Small intestine (tissue), 7 donors: ENCODE measurements around the gene PAGE1. TPM values are rescaled to one million over a fixed set of nuclear protein-coding genes. Genes with fewer than 3 reads are reported as not detected.

Source experiments
- DNase-seq, 2 donors: peaks; one replicate each; pipeline versions ENCODE4 v3.0.0 to v3.0.0-alpha.2; 2013
- FAIRE-seq: peaks from 2 replicates; lab custom pipeline; 2012; peaks lifted over from hg19 to GRCh38; lab: Jason Lieb, UNC
- H3K27ac ChIP-seq, 3 donors: one replicate each; pipeline ENCODE4 v1.5.1; 2013; ENCODE audit warnings: low read length in 2 of 3, mild to moderate bottlenecking in 2 of 3, control low read depth in 1 of 3, inconsistent platforms in 1 of 3, low read depth in 1 of 3, moderate library complexity in 1 of 3
- H3K27me3 ChIP-seq, 3 donors: one replicate each; pipeline ENCODE4 v1.6.1; 2013; ENCODE audit warnings: low read length in 3 of 3, inconsistent platforms in 1 of 3; ENCODE audit not compliant: control insufficient read depth in 3 of 3, insufficient read depth in 3 of 3
- H3K36me3 ChIP-seq, 3 donors: one replicate each; pipeline ENCODE4 v1.6.1; 2013; ENCODE audit warnings: low read length in 3 of 3, inconsistent platforms in 1 of 3, low read depth in 1 of 3, mild to moderate bottlenecking in 1 of 3, moderate library complexity in 1 of 3; ENCODE audit not compliant: control insufficient read depth in 3 of 3, insufficient read depth in 2 of 3
- H3K4me1 ChIP-seq, 3 donors: one replicate each; pipeline ENCODE4 v1.6.1; 2013; ENCODE audit warnings: low read length in 2 of 3, inconsistent platforms in 1 of 3, low read depth in 1 of 3, mild to moderate bottlenecking in 1 of 3, moderate library complexity in 1 of 3; ENCODE audit not compliant: control insufficient read depth in 3 of 3, insufficient read depth in 2 of 3
- H3K4me3 ChIP-seq, 3 donors: one replicate each; pipeline ENCODE4 v1.5.1; 2013; ENCODE audit warnings: low read length in 3 of 3, control low read depth in 1 of 3, inconsistent platforms in 1 of 3, low read depth in 1 of 3, mild to moderate bottlenecking in 1 of 3, moderate library complexity in 1 of 3
- H3K9me3 ChIP-seq, 2 donors: one replicate each; pipeline ENCODE4 v1.6.1; 2013; ENCODE audit warnings: low read depth in 1 of 2, low read length in 1 of 2; ENCODE audit not compliant: control insufficient read depth in 2 of 2, insufficient read depth in 1 of 2
- WGBS, 3 donors: extraction: QIAGEN DNeasy Blood & Tissue Kit; methylation state at CpG; one replicate each; pipeline ENCODE4 v1.1.7; 2013; 5-methylcytosine and 5-hydroxymethylcytosine counted together
- polyA plus RNA-seq, 4 donors: library from polyadenylated mRNA; stranded (reverse) in 3 of 4; unstranded in 1 of 4; fragments of 200-250 nt in 3 of 4; fragments of 120-200 nt in 1 of 4; gene quantifications; one replicate each; pipeline versions ENCODE4 v1.2.1 to v1.2.3, GENCODE V29; 2013
- donor health status: healthy with polysubstance abuse.
- donor health status: control.
- donor health status: control.
- donor health status: Bipolar disorder and iron deficiency.
- donor health status: healthy.

PAGE1 gene
- polyA plus RNA-seq, 4 donors, result not detected

GRCh38 chrX:49659771-49660170, 36.0 kb downstream of the PAGE1 start:
- H3K4me1 ChIP-seq, result no peaks in the 10 kb centered on the region
- no peaks in the 10 kb centered on the region for H3K9me3 ChIP-seq
- no peak overlapping the region for H3K27ac ChIP-seq
- 47 to 73% (median 57%) methylated on average over 4 of the region's 4 CpGs for WGBS, 3 donors
- FAIRE-seq (no peak), DNase-seq (no peak)
- H3K4me3 ChIP-seq, result no peak overlapping the region
- no peaks in the 10 kb centered on the region for H3K36me3 ChIP-seq
- no peaks in the 10 kb centered on the region for H3K27me3 ChIP-seq

DNA sequence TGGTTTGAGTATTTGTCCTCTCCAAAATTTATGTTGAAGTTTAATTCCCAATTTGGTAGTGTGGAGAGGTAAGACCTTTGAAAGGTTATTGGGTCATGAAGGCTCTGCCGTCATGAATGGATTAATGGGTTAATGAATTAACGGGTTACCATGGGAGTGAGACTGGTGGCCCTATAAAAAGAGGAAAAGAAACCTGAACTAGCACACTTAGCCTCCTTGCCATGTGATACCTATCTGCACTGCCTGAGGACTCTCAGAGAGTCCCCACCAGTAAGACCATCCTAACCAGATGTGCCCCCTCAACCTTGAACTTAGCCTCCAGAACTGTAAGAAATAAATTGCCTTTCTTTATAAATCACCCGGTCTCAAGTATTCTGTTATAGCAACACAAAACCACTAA, 39.3 kb downstream of the PAGE1 start:
- DNase-seq (no peak), FAIRE-seq (no peak)
- no peak overlapping the region for H3K4me3 ChIP-seq
- H3K4me1 ChIP-seq, result no peaks in the 10 kb centered on the region
- no peaks in the 10 kb centered on the region for H3K27me3 ChIP-seq
- WGBS, 3 donors, result 51 to 73% (median 59%) methylated on average over 3 of the region's 3 CpGs
- no peaks in the 10 kb centered on the region for H3K9me3 ChIP-seq
- H3K36me3 ChIP-seq, result no peaks in the 10 kb centered on the region
- no peak overlapping the region for H3K27ac ChIP-seq

DNA sequence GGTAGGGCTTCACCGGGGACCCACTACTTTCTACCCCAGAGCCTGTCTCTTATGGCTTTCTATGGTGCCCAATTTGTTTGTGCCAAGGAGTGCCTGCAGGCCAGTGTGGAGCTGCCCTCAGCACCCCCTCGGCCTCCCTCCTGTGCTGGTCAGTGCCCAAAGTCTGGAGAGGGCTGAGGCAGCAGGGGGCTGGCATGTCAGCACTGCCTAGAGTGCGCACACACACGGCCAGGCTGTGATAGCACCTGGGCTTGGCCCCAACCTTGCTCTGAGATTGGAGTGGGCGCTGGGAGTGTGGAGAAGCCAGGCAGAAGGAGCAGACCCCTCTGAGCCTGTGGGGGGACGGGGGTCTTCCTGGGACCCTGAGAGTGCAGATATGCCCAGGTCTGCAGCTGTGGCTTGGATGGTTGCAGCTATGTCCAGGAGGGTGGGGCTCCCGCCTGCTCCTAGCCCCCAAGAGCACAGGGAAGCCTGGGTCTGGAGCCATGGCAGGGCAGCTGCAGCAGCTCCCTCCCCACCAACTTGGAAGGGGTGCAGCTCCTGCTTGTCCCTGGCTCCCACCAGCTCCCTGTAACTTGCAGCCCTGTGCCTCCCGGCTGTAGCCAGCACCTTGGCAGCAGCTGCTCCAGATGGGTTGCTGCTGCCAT, 50.7 kb downstream of the PAGE1 start:
- WGBS, 3 donors, result 61 to 85% (median 68%) methylated on average over 6 to 8 of the region's 8 CpGs
- no peaks in the 10 kb centered on the region for H3K36me3 ChIP-seq
- H3K4me1 ChIP-seq, result no peaks in the 10 kb centered on the region
- FAIRE-seq, result no peak
- H3K9me3 ChIP-seq, result no peaks in the 10 kb centered on the region
- no peaks in the 10 kb centered on the region for H3K27me3 ChIP-seq
- no peak for DNase-seq
- no peak overlapping the region for H3K4me3 ChIP-seq
- no peak overlapping the region for H3K27ac ChIP-seq

Other genes starting within 250 kb of the PAGE1 start
- not detected for gene GAGE12C, start 163.8 kb downstream of the PAGE1 start, polyA plus RNA-seq
- gene GAGE12D, start 154.3 kb downstream of the PAGE1 start, polyA plus RNA-seq, result not detected
- gene GAGE12E, start 144.7 kb downstream of the PAGE1 start, polyA plus RNA-seq, result not detected
- gene GAGE12F, start 135.1 kb downstream of the PAGE1 start, polyA plus RNA-seq, result not detected
- gene GAGE12G, start 125.6 kb downstream of the PAGE1 start, polyA plus RNA-seq, result not detected
- gene GAGE12H, start 116.0 kb downstream of the PAGE1 start, polyA plus RNA-seq, result not detected
- not detected for gene GAGE2A, start 106.5 kb downstream of the PAGE1 start, polyA plus RNA-seq
- gene GAGE1, start 97.0 kb downstream of the PAGE1 start, polyA plus RNA-seq, result not detected
- gene PAGE4, start 133.3 kb upstream of the PAGE1 start, polyA plus RNA-seq, result not detected
- gene USP27X, start 183.5 kb upstream of the PAGE1 start, polyA plus RNA-seq, result 1 to 10 TPM in 2 of 4 donors, under 1 TPM in 2; 0.45 to 7.1 (median 1.5) TPM
- 10 to 100 TPM in 1 of 4 donors, 1 to 10 TPM in 3; 2.7 to 51.0 (median 4.8) TPM for gene CLCN5, start 226.6 kb upstream of the PAGE1 start, polyA plus RNA-seq